Neutrophil (primary cell): ENCODE data around the gene RPP25L.

ENCODE experiments used
- H3K27ac ChIP-seq: fragments of 200-600 bp; sonication (generic); 2 replicates; pipeline ENCODE4 v1.5.1; 2016; ENCODE audit warnings: mild to moderate bottlenecking, moderate library complexity
- H3K27me3 ChIP-seq: fragments of 200-600 bp; sonication (generic); 2 replicates; pipeline ENCODE4 v1.6.0; 2016; ENCODE audit warnings: mild to moderate bottlenecking
- H3K36me3 ChIP-seq: fragments of 200-600 bp; sonication (generic); 2 replicates; pipeline ENCODE4 v1.5.1; 2017
- H3K4me1 ChIP-seq, 2 experiments: fragments of 200-600 bp in 1 of 2; sonication (generic) in 1 of 2; 1 replicate in 1 of 2; 2 replicates in 1 of 2; pipeline versions ENCODE4 v1.5.1 to v1.6.1; 2013 to 2016; ENCODE audit warnings: low read depth in 1 of 2, low read length in 1 of 2, mild to moderate bottlenecking in 1 of 2, moderate library complexity in 1 of 2; ENCODE audit not compliant: control insufficient read depth in 1 of 2, insufficient read depth in 1 of 2
- H3K4me3 ChIP-seq, 2 experiments: fragments of 200-600 bp in 1 of 2; sonication (generic) in 1 of 2; 1 replicate in 1 of 2; 2 replicates in 1 of 2; pipeline ENCODE4 v1.5.1; 2013 to 2016; ENCODE audit warnings: low read depth in 1 of 2, low read length in 1 of 2, mild to moderate bottlenecking in 1 of 2, moderate library complexity in 1 of 2
- H3K9me3 ChIP-seq: fragments of 200-600 bp; sonication (generic); 2 replicates; pipeline ENCODE4 v1.5.1; 2016
- TF ChIP-seq, protein P1 (sequence below): fragments of 200-600 bp; sonication (generic); IDR thresholded peaks from 2 replicates; pipeline ENCODE4 v1.5.1; 2016; ENCODE audit warnings: antibody characterized with exemption

The RPP25L gene

DNA sequence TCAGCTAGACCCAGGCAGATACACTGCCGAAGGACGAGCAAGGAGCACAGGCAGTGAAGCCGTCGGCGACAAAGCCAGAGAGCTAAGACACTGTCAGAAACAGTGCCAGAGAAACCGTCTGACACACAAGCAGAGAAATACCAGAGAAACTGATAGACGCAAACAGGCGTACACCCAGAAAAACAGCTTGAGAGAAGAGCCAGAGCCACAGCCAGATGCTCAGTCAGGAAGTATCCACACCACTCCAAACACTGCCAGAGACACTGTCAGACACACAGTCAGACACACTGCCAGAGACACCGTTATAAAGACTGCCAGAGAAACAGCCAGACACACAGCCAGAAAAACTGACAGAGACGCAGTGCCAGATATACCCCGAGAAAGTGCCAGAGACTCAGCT, 41.5 kb downstream of the RPP25L start:
- H3K27me3 ChIP-seq = peaks cover 73% of the 10 kb centered on the region
- H3K4me3 ChIP-seq = no peak overlapping the region
- H3K4me1 ChIP-seq = no peaks in the 10 kb centered on the region
- H3K36me3 ChIP-seq = no peaks in the 10 kb centered on the region
- no peak overlapping the region for H3K27ac ChIP-seq
- no peaks in the 10 kb centered on the region for H3K9me3 ChIP-seq
- TF ChIP-seq, protein P1, sequence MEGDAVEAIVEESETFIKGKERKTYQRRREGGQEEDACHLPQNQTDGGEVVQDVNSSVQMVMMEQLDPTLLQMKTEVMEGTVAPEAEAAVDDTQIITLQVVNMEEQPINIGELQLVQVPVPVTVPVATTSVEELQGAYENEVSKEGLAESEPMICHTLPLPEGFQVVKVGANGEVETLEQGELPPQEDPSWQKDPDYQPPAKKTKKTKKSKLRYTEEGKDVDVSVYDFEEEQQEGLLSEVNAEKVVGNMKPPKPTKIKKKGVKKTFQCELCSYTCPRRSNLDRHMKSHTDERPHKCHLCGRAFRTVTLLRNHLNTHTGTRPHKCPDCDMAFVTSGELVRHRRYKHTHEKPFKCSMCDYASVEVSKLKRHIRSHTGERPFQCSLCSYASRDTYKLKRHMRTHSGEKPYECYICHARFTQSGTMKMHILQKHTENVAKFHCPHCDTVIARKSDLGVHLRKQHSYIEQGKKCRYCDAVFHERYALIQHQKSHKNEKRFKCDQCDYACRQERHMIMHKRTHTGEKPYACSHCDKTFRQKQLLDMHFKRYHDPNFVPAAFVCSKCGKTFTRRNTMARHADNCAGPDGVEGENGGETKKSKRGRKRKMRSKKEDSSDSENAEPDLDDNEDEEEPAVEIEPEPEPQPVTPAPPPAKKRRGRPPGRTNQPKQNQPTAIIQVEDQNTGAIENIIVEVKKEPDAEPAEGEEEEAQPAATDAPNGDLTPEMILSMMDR = no peak

DNA sequence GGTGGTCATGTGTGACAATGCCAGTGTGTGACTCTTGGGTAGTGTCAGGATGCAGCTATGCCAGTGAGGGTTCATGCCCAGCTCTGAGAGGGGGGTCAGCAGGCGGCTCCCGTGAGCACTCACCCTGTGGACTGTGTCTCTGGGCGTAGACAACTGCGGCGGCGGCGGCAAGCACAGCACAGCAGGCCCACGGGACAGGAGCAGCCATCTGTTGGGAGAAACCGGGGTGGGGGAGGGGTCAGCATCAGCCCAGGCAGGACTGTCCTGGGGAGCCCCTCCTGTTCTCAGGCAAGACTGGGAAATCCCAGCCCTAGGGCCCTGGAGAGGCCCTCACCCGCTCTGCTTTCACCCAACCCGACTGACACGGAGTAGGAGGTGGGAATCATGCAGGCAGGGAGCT, 43.1 kb downstream of the RPP25L start:
- Histone ChIP-seq H3K9me3 (no peaks in the 10 kb centered on the region), H3K36me3 (no peaks in the 10 kb centered on the region), H3K4me1 (no peaks in the 10 kb centered on the region), H3K27me3 (peaks cover 64% of the 10 kb centered on the region), H3K27ac (no peak overlapping the region), H3K4me3 (no peak overlapping the region)
- TF ChIP-seq, protein P1 = no peak

DNA sequence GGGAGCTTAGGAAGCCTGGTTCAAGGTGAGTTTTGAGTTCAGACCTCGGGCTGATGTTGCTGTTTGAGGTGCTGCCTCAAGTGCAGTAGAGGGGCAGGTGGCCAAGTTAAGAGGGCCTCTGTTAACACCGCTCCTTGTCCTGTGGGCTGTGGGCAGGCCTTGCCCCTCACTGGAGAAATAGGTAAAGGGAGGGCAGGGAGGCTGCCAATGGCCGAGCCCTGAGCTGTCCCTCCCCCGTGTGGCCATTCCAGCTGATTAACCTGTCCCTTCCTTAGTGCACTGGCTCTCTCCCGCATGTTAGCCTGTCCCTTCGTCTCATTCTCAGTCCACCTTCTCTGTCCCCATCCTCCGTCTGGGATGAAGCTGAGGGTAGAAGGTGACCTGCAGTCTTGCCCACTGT, 43.8 kb downstream of the RPP25L start:
- Histone ChIP-seq H3K27me3 (peaks cover 61% of the 10 kb centered on the region), H3K36me3 (no peaks in the 10 kb centered on the region), H3K4me3 (no peak overlapping the region), H3K4me1 (no peaks in the 10 kb centered on the region), H3K27ac (no peak overlapping the region), H3K9me3 (no peaks in the 10 kb centered on the region)
- TF ChIP-seq, protein P1 = no peak

DNA sequence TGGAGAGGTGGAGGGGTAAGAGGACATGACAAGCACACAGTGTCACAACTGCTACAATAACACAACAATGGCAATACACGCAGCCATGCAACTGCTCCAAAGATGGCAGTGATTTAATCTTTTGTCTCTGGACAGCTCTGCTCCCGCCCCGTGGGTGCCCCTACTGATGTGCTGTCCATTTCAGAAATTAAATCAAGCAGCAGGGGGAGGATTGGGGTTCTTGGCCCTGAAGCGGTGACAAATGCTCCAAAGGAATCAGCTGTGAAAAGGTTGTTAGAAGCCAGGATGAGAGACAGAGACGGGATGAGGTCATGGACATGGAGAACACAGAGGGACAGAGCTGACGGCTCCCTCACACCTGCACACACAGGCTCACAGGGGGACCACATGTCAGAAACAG, 44.9 kb downstream of the RPP25L start:
- Histone ChIP-seq H3K27me3 (peaks cover 67% of the 10 kb centered on the region), H3K36me3 (no peaks in the 10 kb centered on the region), H3K9me3 (no peaks in the 10 kb centered on the region), H3K27ac (no peak overlapping the region), H3K4me3 (no peak overlapping the region), H3K4me1 (no peaks in the 10 kb centered on the region)
- TF ChIP-seq, protein P1 = no peak

DNA sequence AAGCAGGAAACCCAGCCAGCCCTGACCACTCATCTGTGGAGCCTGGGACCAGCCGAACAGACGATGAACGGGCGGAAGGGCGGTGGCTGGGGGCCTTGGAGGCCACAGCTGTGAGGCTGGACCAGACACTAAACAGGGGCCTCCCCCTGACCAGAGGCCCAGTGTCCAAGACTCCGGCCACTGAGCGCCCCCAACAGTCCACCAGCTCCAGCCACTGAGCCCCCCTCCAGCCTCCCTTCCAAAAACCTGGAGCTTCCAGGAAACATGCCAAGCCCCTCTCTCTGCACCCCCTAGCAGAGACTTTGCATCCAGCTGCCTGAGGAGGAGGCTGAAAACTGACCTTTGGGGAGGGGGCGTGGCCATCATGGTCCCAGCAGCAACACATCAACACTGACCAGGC, 45.6 kb downstream of the RPP25L start:
- Histone ChIP-seq H3K36me3 (no peaks in the 10 kb centered on the region), H3K4me1 (no peaks in the 10 kb centered on the region), H3K27ac (no peak overlapping the region), H3K4me3 (no peak overlapping the region), H3K27me3 (peaks cover 71% of the 10 kb centered on the region), H3K9me3 (no peaks in the 10 kb centered on the region)
- TF ChIP-seq, protein P1 = no peak

DNA sequence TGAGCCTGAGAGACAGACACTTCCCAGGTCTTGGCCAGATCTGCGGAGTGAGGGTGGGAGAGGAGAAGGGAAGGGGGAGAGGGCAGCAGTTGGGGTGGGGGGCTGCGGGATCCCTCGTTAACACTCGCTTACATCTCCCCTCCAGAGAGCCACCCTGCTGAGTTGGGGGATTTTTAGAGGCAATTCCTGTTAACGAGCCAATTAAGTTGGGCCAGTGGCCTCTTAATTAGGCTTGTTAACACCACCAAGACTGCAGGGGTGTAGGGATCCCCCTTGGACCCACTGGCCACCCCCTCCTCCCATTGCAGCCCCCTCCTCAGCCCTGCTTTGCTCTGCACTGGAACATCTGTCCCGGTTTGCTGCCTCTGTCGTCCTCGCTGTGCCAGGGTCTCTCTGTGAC, 46.0 kb downstream of the RPP25L start:
- Histone ChIP-seq H3K4me3 (no peak overlapping the region), H3K36me3 (no peaks in the 10 kb centered on the region), H3K27ac (no peak overlapping the region), H3K27me3 (peaks cover 75% of the 10 kb centered on the region), H3K4me1 (no peaks in the 10 kb centered on the region), H3K9me3 (no peaks in the 10 kb centered on the region)
- TF ChIP-seq, protein P1 = no peak
